ENCODE data around the gene CADM2. TPM values are rescaled to one million over a fixed set of nuclear protein-coding genes. Genes with fewer than 3 reads are reported as not detected.

Gene CADM2
- total RNA-seq, 1 experiment from 2014 or later = 10.9 TPM

DNA sequence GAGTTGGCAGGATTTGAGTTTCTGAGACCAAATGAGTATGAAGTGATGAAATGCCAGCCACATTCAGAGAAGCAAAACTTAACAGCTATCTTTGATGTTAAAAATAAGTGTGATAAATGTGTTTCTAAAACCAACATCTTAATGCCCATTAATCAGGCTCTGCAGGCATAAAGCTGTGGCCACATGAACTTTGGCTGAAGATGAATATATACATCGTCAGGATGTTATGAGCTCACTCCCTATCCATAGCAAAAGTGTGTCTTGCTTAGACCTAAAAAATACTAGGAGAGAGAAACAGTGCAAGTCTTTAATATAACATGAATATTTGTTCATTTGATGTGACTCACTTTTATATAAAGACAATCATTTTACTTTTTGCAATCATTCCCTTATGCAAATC is 218.0 kb downstream of the CADM2 start:
- no peak overlapping the region for H3K23ac ChIP-seq (ENCODE audit: insufficient read length, low read depth, low read length)
- Mint-ChIP-seq H3K4me1 (peaks cover 4 to 8% of the 10 kb centered on the region in 2 experiments), H3K9me3 (no peaks in the 10 kb centered on the region), H3K4me3 (no peak overlapping the region), H3K27me3 (ENCODE audit: low read depth) (no peaks in the 10 kb centered on the region), H3K36me3 (ENCODE audit: insufficient read depth in 1 of 3, low read depth in 3 of 3) (no peaks in the 10 kb centered on the region), H3K27ac (no peak overlapping the region)
- no peak overlapping the region for H2BK120ac ChIP-seq (ENCODE audit: low read depth, low read length, poor library complexity, severe bottlenecking)
- H3K79me1 ChIP-seq (ENCODE audit: insufficient read depth, low read depth, low read length, poor library complexity, severe bottlenecking) = no peaks in the 10 kb centered on the region
- no peak overlapping the region for H3K14ac ChIP-seq (ENCODE audit: insufficient read depth, low read length)
- no peak overlapping the region for H2BK15ac ChIP-seq (ENCODE audit: low read depth, low read length)
- no peak overlapping the region for H2BK5ac ChIP-seq (ENCODE audit: insufficient read length, low read length)
- no peak overlapping the region for H4K91ac ChIP-seq (ENCODE audit: insufficient read length, low read depth, low read length)
- no peaks in the 10 kb centered on the region for H3K9me3 ChIP-seq (ENCODE audit: control insufficient read depth, low read depth, low read length)
- no CpG with 5 or more reads among the region's 1 CpG for WGBS (ENCODE audit: extremely low coverage, insufficient read length, low lambda C conversion rate)
- no peak overlapping the region for H4K8ac ChIP-seq (replicated peaks; ENCODE audit: insufficient read length, low read depth, low read length)
- H3K4me2 ChIP-seq (ENCODE audit: insufficient read depth, insufficient read length, low read length) = no peak overlapping the region
- no peaks in the 10 kb centered on the region for H3K23me2 ChIP-seq (ENCODE audit: insufficient read length, low read depth, low read length, poor library complexity, severe bottlenecking)
- H3K27me3 ChIP-seq (ENCODE audit: insufficient read depth, low read length) = no peaks in the 10 kb centered on the region
- H3K9ac ChIP-seq (ENCODE audit: extremely low read depth, insufficient read length, low read length) = no peak overlapping the region
- no peak overlapping the region for H2AFZ ChIP-seq (ENCODE audit: low read length)
- no peak overlapping the region for H4K5ac ChIP-seq (ENCODE audit: insufficient read length, low read depth, low read length)
- H3K4me1 ChIP-seq (ENCODE audit: insufficient read depth, low read length) = no peaks in the 10 kb centered on the region
- H4K20me1 ChIP-seq (ENCODE audit: control insufficient read depth, insufficient read depth, insufficient read length) = no peaks in the 10 kb centered on the region
- H3K27ac ChIP-seq (ENCODE audit: insufficient read length, low read depth, low read length) = no peak overlapping the region
- H3K56ac ChIP-seq (ENCODE audit: insufficient read length, low read depth, low read length) = no peak overlapping the region
- no peak overlapping the region for H2BK12ac ChIP-seq (ENCODE audit: insufficient read length, low read depth, low read length)
- no peak overlapping the region for H2AK5ac ChIP-seq (ENCODE audit: insufficient read length, low read length)
- TF ChIP-seq, protein P1, sequence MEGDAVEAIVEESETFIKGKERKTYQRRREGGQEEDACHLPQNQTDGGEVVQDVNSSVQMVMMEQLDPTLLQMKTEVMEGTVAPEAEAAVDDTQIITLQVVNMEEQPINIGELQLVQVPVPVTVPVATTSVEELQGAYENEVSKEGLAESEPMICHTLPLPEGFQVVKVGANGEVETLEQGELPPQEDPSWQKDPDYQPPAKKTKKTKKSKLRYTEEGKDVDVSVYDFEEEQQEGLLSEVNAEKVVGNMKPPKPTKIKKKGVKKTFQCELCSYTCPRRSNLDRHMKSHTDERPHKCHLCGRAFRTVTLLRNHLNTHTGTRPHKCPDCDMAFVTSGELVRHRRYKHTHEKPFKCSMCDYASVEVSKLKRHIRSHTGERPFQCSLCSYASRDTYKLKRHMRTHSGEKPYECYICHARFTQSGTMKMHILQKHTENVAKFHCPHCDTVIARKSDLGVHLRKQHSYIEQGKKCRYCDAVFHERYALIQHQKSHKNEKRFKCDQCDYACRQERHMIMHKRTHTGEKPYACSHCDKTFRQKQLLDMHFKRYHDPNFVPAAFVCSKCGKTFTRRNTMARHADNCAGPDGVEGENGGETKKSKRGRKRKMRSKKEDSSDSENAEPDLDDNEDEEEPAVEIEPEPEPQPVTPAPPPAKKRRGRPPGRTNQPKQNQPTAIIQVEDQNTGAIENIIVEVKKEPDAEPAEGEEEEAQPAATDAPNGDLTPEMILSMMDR (conservative IDR thresholded peaks at IDR 0.05) = no peak
- no peak overlapping the region for H2BK20ac ChIP-seq (ENCODE audit: low read depth, low read length, poor library complexity, severe bottlenecking)
- H3K18ac ChIP-seq (ENCODE audit: insufficient read length, low read depth, low read length) = no peak overlapping the region
- H3K79me2 ChIP-seq (ENCODE audit: insufficient read depth, low read length) = no peaks in the 10 kb centered on the region
- no peak for DNase-seq
- H3T11ph ChIP-seq (ENCODE audit: low read length) = no peak overlapping the region
- H3K4ac ChIP-seq (ENCODE audit: low read depth, low read length) = no peak overlapping the region

Measured in H9 (cell line).